Osteocyte (in vitro differentiated cells): ENCODE measurements around the gene SH3GL3. TPM values are rescaled to one million over a fixed set of nuclear protein-coding genes. Genes with fewer than 3 reads are reported as not detected.

Experiments used
- DNase-seq: peaks from one replicate; pipeline ENCODE4 v3.0.0; 2021; ENCODE audit warnings: mixed read lengths; ENCODE audit not compliant: unreplicated experiment; ENCODE audit errors: extremely low spot score
- H3K27ac Mint-ChIP-seq: one replicate; pipeline ENCODE4 v1.8.0; 2021; ENCODE audit warnings: mild to moderate bottlenecking, mixed read lengths; ENCODE audit not compliant: unreplicated experiment
- H3K27me3 Mint-ChIP-seq: one replicate; pipeline ENCODE4 v1.8.0; 2021; ENCODE audit warnings: mixed read lengths; ENCODE audit not compliant: unreplicated experiment
- H3K36me3 Mint-ChIP-seq: one replicate; pipeline ENCODE4 v1.8.0; 2021; ENCODE audit warnings: mixed read lengths; ENCODE audit not compliant: unreplicated experiment
- H3K4me1 Mint-ChIP-seq: one replicate; pipeline ENCODE4 v1.8.0; 2021; ENCODE audit warnings: mixed read lengths; ENCODE audit not compliant: unreplicated experiment
- H3K4me3 Mint-ChIP-seq: one replicate; pipeline ENCODE4 v1.8.0; 2021; ENCODE audit warnings: mild to moderate bottlenecking, moderate library complexity, mixed read lengths; ENCODE audit not compliant: unreplicated experiment
- H3K9me3 Mint-ChIP-seq: one replicate; pipeline ENCODE4 v1.8.0; 2021; ENCODE audit warnings: mixed read lengths; ENCODE audit not compliant: unreplicated experiment
- CTCF ChIP-seq: fragments of 200-600 bp; sonication (generic); IDR thresholded peaks from 2 replicates; pipeline ENCODE4 v1.5.0; 2021; ENCODE audit warnings: antibody characterized with exemption, mild to moderate bottlenecking, moderate library complexity
- total RNA-seq: library from RNA; stranded (reverse); gene quantifications from 2 replicates; pipeline ENCODE4 v1.2.1, GENCODE V29; 2021

SH3GL3 gene
- total RNA-seq, 1 donor from 2014 or later = not detected

GRCh38 chr15:83650831-83651230, 203.7 kb downstream of the SH3GL3 start:
- no peak overlapping the region for H3K4me3 Mint-ChIP-seq
- no peaks in the 10 kb centered on the region for H3K36me3 Mint-ChIP-seq
- no peak overlapping the region for H3K27ac Mint-ChIP-seq

GRCh38 chr15:83651541-83651940, 204.4 kb downstream of the SH3GL3 start:
- no peaks in the 10 kb centered on the region for H3K4me1 Mint-ChIP-seq
- no peak overlapping the region for H3K4me3 Mint-ChIP-seq
- no peak for DNase-seq
- H3K9me3 Mint-ChIP-seq = no peaks in the 10 kb centered on the region
- H3K36me3 Mint-ChIP-seq = no peaks in the 10 kb centered on the region
- H3K27ac Mint-ChIP-seq = no peak overlapping the region
- TF ChIP-seq CTCF = no peak
- H3K27me3 Mint-ChIP-seq = peaks cover 32% of the 10 kb centered on the region

More at GRCh38 chr15:83650831-83651230, 203.7 kb downstream of the SH3GL3 start:
- TF ChIP-seq CTCF = no peak
- no peaks in the 10 kb centered on the region for H3K9me3 Mint-ChIP-seq
- no peaks in the 10 kb centered on the region for H3K4me1 Mint-ChIP-seq
- H3K27me3 Mint-ChIP-seq = peaks cover 27% of the 10 kb centered on the region
- no peak for DNase-seq

- no peak for TF ChIP-seq CTCF
- Mint-ChIP-seq H3K4me1 (no peaks in the 10 kb centered on the region), H3K4me3 (no peak overlapping the region), H3K27ac (no peak overlapping the region), H3K27me3 (peaks cover 34% of the 10 kb centered on the region), H3K36me3 (no peaks in the 10 kb centered on the region), H3K9me3 (no peaks in the 10 kb centered on the region)
- no peak for DNase-seq
Observed at GRCh38 chr15:83652626-83653204, 205.6 kb downstream of the SH3GL3 start.

GRCh38 chr15:83653288-83653638, 206.1 kb downstream of the SH3GL3 start:
- Mint-ChIP-seq H3K36me3 (no peaks in the 10 kb centered on the region), H3K4me3 (no peak overlapping the region), H3K27ac (no peak overlapping the region), H3K27me3 (peaks cover 34% of the 10 kb centered on the region), H3K4me1 (no peaks in the 10 kb centered on the region), H3K9me3 (no peaks in the 10 kb centered on the region)
- no peak for TF ChIP-seq CTCF
- no peak for DNase-seq

GRCh38 chr15:83653639-83654378, 206.7 kb downstream of the SH3GL3 start, which contains the start of gene ADAMTSL3:
TSS of gene ADAMTSL3 (plus strand) at chr15:83654123. CDS start at chr15:83655762, 1,639 bp downstream.
- no peaks in the 10 kb centered on the region for H3K36me3 Mint-ChIP-seq
- H3K4me1 Mint-ChIP-seq = no peaks in the 10 kb centered on the region
- DNase-seq = no peak
- H3K27ac Mint-ChIP-seq = no peak within 1 kb of the TSS
- no peak within 1 kb of the TSS for H3K4me3 Mint-ChIP-seq
- no peaks in the 10 kb centered on the region for H3K9me3 Mint-ChIP-seq
- TF ChIP-seq CTCF = no peak
- peaks cover 34% of the 10 kb centered on the region for H3K27me3 Mint-ChIP-seq
